Caco-2 (cell line): ENCODE data around the gene DOCK4. TPM values are rescaled to one million over a fixed set of nuclear protein-coding genes. Genes with fewer than 3 reads are reported as not detected.

Experiments used
- BruUV-seq: library from RNA; stranded (reverse); fragments of 400-500 nt; replicated peaks from 2 replicates; lab custom pipeline; 2021; lab: Mats Ljungman, UMichigan
- CTCF ChIA-PET: fragments of 300-600 bp; sonication (Branson Sonifier 250); formaldehyde crosslinking; loops from one replicate; lab custom pipeline; 2022; ENCODE audit warnings: antibody characterized with exemption; lab: Charles Lee
- POLR2A ChIA-PET: fragments of 300-600 bp; sonication (Branson Sonifier 250); formaldehyde crosslinking; loops from one replicate; lab custom pipeline; 2022; ENCODE audit warnings: antibody characterized with exemption; lab: Charles Lee
- DNase-seq, 2 experiments: peaks; one replicate each; pipeline versions ENCODE4 v3.0.0 to v3.0.0-alpha.2; 2020 to 2022
- H3K27me3 ChIP-seq: replicated peaks from 2 replicates; pipeline ENCODE4 v1.6.0; 2011; ENCODE audit warnings: low read length; ENCODE audit not compliant: control insufficient read depth, insufficient read depth
- H3K36me3 ChIP-seq: 2 replicates; pipeline ENCODE4 v1.5.1; 2011; ENCODE audit warnings: low read length; ENCODE audit not compliant: control insufficient read depth, insufficient read depth
- H3K4me1 ChIP-seq: fragments of 250-450 bp; sonication (Bioruptor Pico); 2 replicates; pipeline ENCODE4 v1.5.1; 2020; ENCODE audit warnings: mild to moderate bottlenecking
- H3K4me3 ChIP-seq: 2 replicates; pipeline ENCODE4 v1.5.1; 2011; ENCODE audit warnings: low read depth, mild to moderate bottlenecking, control low read depth, low read length
- H3K9me3 ChIP-seq: fragments of 250-450 bp; sonication (Bioruptor Pico); 2 replicates; pipeline ENCODE4 v1.5.1; 2020; ENCODE audit warnings: mild to moderate bottlenecking, moderate library complexity
- H3K27ac Mint-ChIP-seq: one replicate; pipeline ENCODE4 v1.8.0; 2022; ENCODE audit warnings: mixed read lengths; ENCODE audit not compliant: unreplicated experiment
- H3K27me3 Mint-ChIP-seq: one replicate; pipeline ENCODE4 v1.8.0; 2022; ENCODE audit warnings: mixed read lengths; ENCODE audit not compliant: insufficient read depth, unreplicated experiment
- H3K36me3 Mint-ChIP-seq: one replicate; pipeline ENCODE4 v1.8.0; 2022; ENCODE audit warnings: mild to moderate bottlenecking, mixed read lengths; ENCODE audit not compliant: insufficient read depth, unreplicated experiment
- H3K4me1 Mint-ChIP-seq: one replicate; pipeline ENCODE4 v1.8.0; 2022; ENCODE audit warnings: low read depth, mixed read lengths; ENCODE audit not compliant: unreplicated experiment
- H3K4me3 Mint-ChIP-seq: one replicate; pipeline ENCODE4 v1.8.0; 2022; ENCODE audit warnings: mild to moderate bottlenecking, moderate library complexity, mixed read lengths; ENCODE audit not compliant: unreplicated experiment
- H3K9me3 Mint-ChIP-seq: one replicate; pipeline ENCODE4 v1.8.0; 2022; ENCODE audit warnings: mixed read lengths; ENCODE audit not compliant: unreplicated experiment
- intact Hi-C: fragments of 100-400 bp; cut with micrococcal nuclease; formaldehyde crosslinking; loops from one replicate; pipeline ENCODE4 v1.10.0; 2022; ENCODE audit not compliant: unreplicated experiment
- total RNA-seq: library from RNA; stranded (reverse); gene quantifications from 2 replicates; pipeline ENCODE4 v1.2.3, GENCODE V29; 2022
- TF ChIP-seq, protein P1 (sequence below), 2 experiments: fragments of 200-600 bp in 1 of 2; IDR thresholded peaks; 1 replicate in 1 of 2; 2 replicates in 1 of 2; pipeline versions ENCODE4 v1.5.1 to v1.8.0; 2011 to 2022; ENCODE audit warnings: antibody characterized with exemption in 1 of 2, control low read depth in 1 of 2, inconsistent platforms in 1 of 2, low read depth in 1 of 2, low read length in 1 of 2, mild to moderate bottlenecking in 1 of 2, moderate library complexity in 1 of 2; ENCODE audit not compliant: insufficient read depth in 1 of 2, severe bottlenecking in 1 of 2, unreplicated experiment in 1 of 2

Gene DOCK4
- total RNA-seq, 1 experiment from 2014 or later, result 2.0 TPM

DNA sequence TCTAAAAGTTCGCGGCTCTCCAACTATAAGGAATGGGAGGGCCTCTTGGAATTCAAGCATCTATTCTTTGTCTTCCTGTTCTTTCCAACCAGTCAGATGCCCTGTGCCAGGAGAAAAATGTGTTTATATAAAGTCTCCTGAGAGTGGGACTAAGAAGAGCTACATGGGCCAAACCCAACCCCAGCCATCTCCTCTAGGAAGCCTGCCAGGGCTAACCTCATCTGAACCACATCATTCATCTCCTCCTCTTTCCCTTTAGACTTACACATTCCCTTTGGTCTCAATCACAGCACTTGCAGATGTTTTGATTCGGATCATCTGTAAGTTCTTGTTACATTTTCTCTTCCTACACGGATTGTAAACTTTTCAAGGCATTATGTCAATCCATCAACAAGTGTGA, 62.6 kb downstream of the DOCK4 start:
- H3K9me3 Mint-ChIP-seq, result no peaks in the 10 kb centered on the region
- no peak for DNase-seq
- TF ChIP-seq, protein P1, sequence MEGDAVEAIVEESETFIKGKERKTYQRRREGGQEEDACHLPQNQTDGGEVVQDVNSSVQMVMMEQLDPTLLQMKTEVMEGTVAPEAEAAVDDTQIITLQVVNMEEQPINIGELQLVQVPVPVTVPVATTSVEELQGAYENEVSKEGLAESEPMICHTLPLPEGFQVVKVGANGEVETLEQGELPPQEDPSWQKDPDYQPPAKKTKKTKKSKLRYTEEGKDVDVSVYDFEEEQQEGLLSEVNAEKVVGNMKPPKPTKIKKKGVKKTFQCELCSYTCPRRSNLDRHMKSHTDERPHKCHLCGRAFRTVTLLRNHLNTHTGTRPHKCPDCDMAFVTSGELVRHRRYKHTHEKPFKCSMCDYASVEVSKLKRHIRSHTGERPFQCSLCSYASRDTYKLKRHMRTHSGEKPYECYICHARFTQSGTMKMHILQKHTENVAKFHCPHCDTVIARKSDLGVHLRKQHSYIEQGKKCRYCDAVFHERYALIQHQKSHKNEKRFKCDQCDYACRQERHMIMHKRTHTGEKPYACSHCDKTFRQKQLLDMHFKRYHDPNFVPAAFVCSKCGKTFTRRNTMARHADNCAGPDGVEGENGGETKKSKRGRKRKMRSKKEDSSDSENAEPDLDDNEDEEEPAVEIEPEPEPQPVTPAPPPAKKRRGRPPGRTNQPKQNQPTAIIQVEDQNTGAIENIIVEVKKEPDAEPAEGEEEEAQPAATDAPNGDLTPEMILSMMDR (IDR thresholded peaks at IDR 0.05; ENCODE audit: insufficient read depth in 1 of 2, low read depth in 1 of 2, low read length in 1 of 2, severe bottlenecking in 1 of 2, unreplicated experiment in 1 of 2), result no peak
- H3K4me3 Mint-ChIP-seq, result no peak overlapping the region
- Histone ChIP-seq H3K4me1 (no peaks in the 10 kb centered on the region), H3K27me3 (no peaks in the 10 kb centered on the region), H3K36me3 (no peaks in the 10 kb centered on the region), H3K4me3 (no peak overlapping the region), H3K9me3 (no peaks in the 10 kb centered on the region)
- no peak overlapping the region for H3K27ac Mint-ChIP-seq
- intact Hi-C loops, result no loop called here
- no TSS peak for BruUV-seq
- H3K4me1 Mint-ChIP-seq, result no peaks in the 10 kb centered on the region
- no peaks in the 10 kb centered on the region for H3K27me3 Mint-ChIP-seq
- POLR2A ChIA-PET, result no interaction called here
- H3K36me3 Mint-ChIP-seq, result no peaks in the 10 kb centered on the region
- CTCF ChIA-PET, result no interaction called here

DNA sequence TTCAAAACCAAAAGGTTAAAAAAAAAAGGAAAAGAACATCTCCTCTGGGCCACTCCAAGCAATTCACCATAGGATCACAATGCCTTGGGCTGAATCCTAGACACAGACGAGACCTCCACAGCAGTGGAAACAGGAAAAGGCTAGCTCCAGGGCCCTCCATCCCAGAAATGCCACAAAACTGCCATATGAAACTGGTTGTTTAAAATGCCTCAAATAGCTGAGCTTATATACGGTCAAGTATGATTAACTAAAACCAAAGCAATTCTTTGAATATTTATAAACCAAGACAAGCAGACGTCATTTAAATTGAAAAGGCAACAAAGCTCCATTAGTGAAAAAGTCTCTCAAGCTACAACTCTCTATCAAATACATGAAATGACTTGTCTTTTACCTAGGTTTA, 63.1 kb downstream of the DOCK4 start:
- H3K36me3 ChIP-seq, result no peaks in the 10 kb centered on the region
- H3K27me3 Mint-ChIP-seq, result no peaks in the 10 kb centered on the region
- no peaks in the 10 kb centered on the region for H3K36me3 Mint-ChIP-seq
- no peak overlapping the region for H3K27ac Mint-ChIP-seq
- ChIA-PET POLR2A (no interaction called here), CTCF (no interaction called here)
- no peaks in the 10 kb centered on the region for H3K4me1 ChIP-seq
- DNase-seq, result no peak
- H3K4me3 ChIP-seq, result no peak overlapping the region
- H3K4me3 Mint-ChIP-seq, result no peak overlapping the region
- H3K9me3 Mint-ChIP-seq, result no peaks in the 10 kb centered on the region
- intact Hi-C loops, result no loop called here
- H3K9me3 ChIP-seq, result no peaks in the 10 kb centered on the region
- TF ChIP-seq, protein P1 (IDR thresholded peaks at IDR 0.05; ENCODE audit: insufficient read depth in 1 of 2, low read depth in 1 of 2, low read length in 1 of 2, severe bottlenecking in 1 of 2, unreplicated experiment in 1 of 2), result no peak
- BruUV-seq, result no TSS peak
- no peaks in the 10 kb centered on the region for H3K27me3 ChIP-seq
- H3K4me1 Mint-ChIP-seq, result no peaks in the 10 kb centered on the region

- Mint-ChIP-seq H3K4me3 (no peak overlapping the region), H3K4me1 (no peaks in the 10 kb centered on the region), H3K27me3 (no peaks in the 10 kb centered on the region), H3K9me3 (no peaks in the 10 kb centered on the region), H3K36me3 (no peaks in the 10 kb centered on the region), H3K27ac (no peak overlapping the region)
- ChIA-PET CTCF (no interaction called here), POLR2A (no interaction called here)
- H3K36me3 ChIP-seq, result no peaks in the 10 kb centered on the region
- H3K27me3 ChIP-seq, result no peaks in the 10 kb centered on the region
- no peaks in the 10 kb centered on the region for H3K4me1 ChIP-seq
- intact Hi-C loops, result no loop called here
- BruUV-seq, result no TSS peak
- H3K4me3 ChIP-seq, result no peak overlapping the region
- DNase-seq, result no peak
- H3K9me3 ChIP-seq, result no peaks in the 10 kb centered on the region
- TF ChIP-seq, protein P1 (IDR thresholded peaks at IDR 0.05; ENCODE audit: insufficient read depth in 1 of 2, low read depth in 1 of 2, low read length in 1 of 2, severe bottlenecking in 1 of 2, unreplicated experiment in 1 of 2), result no peak
These were observed 65.6 kb downstream of the DOCK4 start for GRCh38 chr7:112140600-112140999.
